GM12878 (cell line): ENCODE results near the gene NCKAP5. TPM values are rescaled to one million over a fixed set of nuclear protein-coding genes. Genes with fewer than 3 reads are reported as not detected.

Source experiments
- ATAC-seq: fragments of 200-7000 bp; cut with Tn5 transposase; 3 replicates; pipeline ENCODE4 v1.9.1; 2020; ENCODE audit warnings: mild to moderate bottlenecking, moderate library complexity
- BruUV-seq: library from RNA; stranded (reverse); fragments of 400-500 nt; replicated peaks from 2 replicates; lab custom pipeline; 2021; lab: Mats Ljungman, UMichigan
- CTCF ChIA-PET: fragments of 300-600 bp; sonication (Branson Sonifier 250); formaldehyde crosslinking; extraction: SDS; loops from one replicate; lab custom pipeline; 2021; ENCODE audit warnings: inconsistent platforms; lab: Yijun Ruan, JAX
- POLR2A ChIA-PET: fragments of 350-600 bp; formaldehyde crosslinking; extraction: SDS; loops from one replicate; lab custom pipeline; 2021; ENCODE audit warnings: inconsistent platforms; lab: Charles Lee
- RAD21 ChIA-PET: fragments of 300-600 bp; sonication (Branson Sonifier 250); formaldehyde crosslinking; loops from one replicate; lab custom pipeline; 2023; ENCODE audit warnings: antibody characterized with exemption; ENCODE audit not compliant: unreplicated experiment; lab: Charles Lee
- SMC1A ChIA-PET: fragments of 300-600 bp; sonication (Branson Sonifier 250); formaldehyde crosslinking; loops from one replicate; lab custom pipeline; 2023; ENCODE audit not compliant: unreplicated experiment, uncharacterized antibody; lab: Charles Lee
- DNase-seq: peaks from one replicate; pipeline ENCODE4 v3.0.0-alpha.2; 2011; ENCODE audit warnings: low read depth, low spot score
- FAIRE-seq: peaks from 3 replicates; lab custom pipeline; 2011; peaks lifted over from hg19 to GRCh38; lab: Jason Lieb, UNC
- H2AFZ ChIP-seq: 2 replicates; pipeline ENCODE4 v1.6.0; 2011; ENCODE audit warnings: low read depth, low read length, control low read depth; ENCODE audit not compliant: control insufficient read depth
- H3K27ac ChIP-seq: 2 replicates; pipeline ENCODE4 v1.5.1; 2011; ENCODE audit warnings: control low read depth; ENCODE audit not compliant: control insufficient read depth, insufficient read depth
- H3K27me3 ChIP-seq, 2 experiments: replicated peaks in 1 of 2; 2 replicates each; pipeline versions ENCODE4 v1.6.0 to v1.6.1; 2011; ENCODE audit warnings: low read length in 1 of 2; ENCODE audit not compliant: control insufficient read depth in 2 of 2, insufficient read depth in 2 of 2
- H3K36me3 ChIP-seq, 2 experiments: 2 replicates each; pipeline ENCODE4 v1.5.1; 2011; ENCODE audit warnings: low read length in 1 of 2; ENCODE audit not compliant: control insufficient read depth in 2 of 2, insufficient read depth in 2 of 2
- H3K4me1 ChIP-seq: 2 replicates; pipeline ENCODE4 v1.6.1; 2011; ENCODE audit warnings: mild to moderate bottlenecking, low read length, moderate library complexity, mixed read lengths; ENCODE audit not compliant: control insufficient read depth, insufficient read depth
- H3K4me2 ChIP-seq: 2 replicates; pipeline ENCODE4 v1.6.0; 2011; ENCODE audit warnings: control low read depth; ENCODE audit not compliant: control insufficient read depth, insufficient read depth
- H3K4me3 ChIP-seq: fragments of 200-600 bp; sonication (generic); 2 replicates; pipeline ENCODE4 v1.5.1; 2016
- H3K79me2 ChIP-seq: 2 replicates; pipeline ENCODE4 v1.6.0; 2011; ENCODE audit warnings: low read length; ENCODE audit not compliant: control insufficient read depth, insufficient read depth
- H3K9ac ChIP-seq: 2 replicates; pipeline ENCODE4 v1.8.0; 2011; ENCODE audit warnings: low read length, control low read depth, mixed read lengths; ENCODE audit not compliant: control insufficient read depth, insufficient read depth
- H3K9me3 ChIP-seq: replicated peaks from 3 replicates; pipeline ENCODE4 v1.5.1; 2011; ENCODE audit warnings: mild to moderate bottlenecking, low read length; ENCODE audit not compliant: control insufficient read depth, insufficient read depth
- H4K20me1 ChIP-seq: 2 replicates; pipeline ENCODE4 v1.6.0; 2011; ENCODE audit not compliant: control insufficient read depth, insufficient read depth
- E4F1 ChIP-seq: fragments of 450-650 bp; IDR thresholded peaks from 2 replicates; pipeline ENCODE4 v1.6.1; 2018; ENCODE audit warnings: borderline replicate concordance, mild to moderate bottlenecking; ENCODE audit not compliant: partially characterized antibody
- JUND ChIP-seq: IDR thresholded peaks from 2 replicates; pipeline ENCODE4 v1.6.1; 2012; ENCODE audit warnings: low read depth, mild to moderate bottlenecking, low read length, improper control_type of control experiment, moderate library complexity
- LARP7 ChIP-seq: fragments of 450-650 bp; IDR thresholded peaks from 2 replicates; pipeline ENCODE4 v1.6.1; 2017; ENCODE audit warnings: mild to moderate bottlenecking
- MYB ChIP-seq: fragments of 150-350 bp; IDR thresholded peaks from 2 replicates; pipeline ENCODE4 v1.6.1; 2014; ENCODE audit warnings: mild to moderate bottlenecking, low read depth, low read length, borderline replicate concordance
- NR2F1 ChIP-seq: fragments of 450-650 bp; conservative IDR thresholded peaks from 2 replicates; pipeline ENCODE4 v1.6.1; 2017; ENCODE audit warnings: mild to moderate bottlenecking
- POLR2A ChIP-seq: IDR thresholded peaks from 2 replicates; pipeline ENCODE4 v1.6.1; 2011; ENCODE audit warnings: low read depth, mild to moderate bottlenecking, low read length
- POLR2AphosphoS2 ChIP-seq: IDR thresholded peaks from 2 replicates; pipeline ENCODE4 v1.6.1; 2011; ENCODE audit warnings: low read depth, mild to moderate bottlenecking, low read length, improper control_type of control experiment, moderate library complexity
- RFX5 ChIP-seq: IDR thresholded peaks from 2 replicates; pipeline ENCODE4 v1.6.1; 2011; ENCODE audit warnings: low read depth, low read length, improper control_type of control experiment
- SMAD1 ChIP-seq: fragments of 450-650 bp; IDR thresholded peaks from 2 replicates; pipeline ENCODE4 v1.6.1; 2018; ENCODE audit warnings: mild to moderate bottlenecking, low read depth; ENCODE audit not compliant: partially characterized antibody
- SMC3 ChIP-seq: IDR thresholded peaks from 2 replicates; pipeline ENCODE4 v1.6.1; 2011; ENCODE audit warnings: low read length, improper control_type of control experiment, borderline replicate concordance
- SPI1 ChIP-seq: IDR thresholded peaks from 2 replicates; pipeline ENCODE4 v1.6.1; 2011; ENCODE audit warnings: low read depth, mild to moderate bottlenecking, low read length, moderate library complexity, borderline replicate concordance; ENCODE audit not compliant: insufficient read depth
- STAT3 ChIP-seq: IDR thresholded peaks from 2 replicates; pipeline ENCODE4 v1.6.1; 2011; ENCODE audit warnings: low read depth, low read length, improper control_type of control experiment
- SUPT20H ChIP-seq: IDR thresholded peaks from 2 replicates; pipeline ENCODE4 v1.6.1; 2011; ENCODE audit warnings: low read depth, mild to moderate bottlenecking, low read length, moderate library complexity, borderline replicate concordance; ENCODE audit not compliant: control insufficient read depth
- TCF7 ChIP-seq: IDR thresholded peaks from 2 replicates; pipeline ENCODE4 v1.6.1; 2014; ENCODE audit warnings: antibody characterized with exemption, borderline replicate concordance
- ZBTB4 ChIP-seq: fragments of 450-650 bp; formaldehyde crosslinking; IDR thresholded peaks from 2 replicates; pipeline ENCODE4 v1.4.0; 2022; ENCODE audit warnings: mild to moderate bottlenecking, moderate library complexity
- ZNF24 ChIP-seq: fragments of 450-650 bp; IDR thresholded peaks from 2 replicates; pipeline ENCODE4 v1.6.1; 2017; ENCODE audit warnings: antibody characterized with exemption, mild to moderate bottlenecking
- WGBS: methylation state at CpG from one replicate; pipeline ENCODE4 v1.1.6; 2016; ENCODE audit warnings: low lambda C conversion rate; ENCODE audit not compliant: insufficient replicate concordance, insufficient coverage; ENCODE audit errors: missing lambda C conversion rate; 5-methylcytosine and 5-hydroxymethylcytosine counted together
- in situ Hi-C: fragments of 300-500 bp; cut with MboI; formaldehyde crosslinking; loops from 9 replicates; pipeline ENCODE4 v1.14.3; 2018; ENCODE audit warnings: mixed read lengths
- intact Hi-C: fragments of 100-400 bp; cut with micrococcal nuclease; formaldehyde crosslinking; loops from one replicate; pipeline ENCODE4 v1.14.2; 2022; ENCODE audit not compliant: unreplicated experiment
- polyA plus RNA-seq, 11 experiments: library from polyadenylated mRNA; depleted of rRNA in 4 of 11; unstranded in 6 of 11; stranded (reverse) in 5 of 11; fragments of >200 nt; fragmentation: Nextera tagmentation in 4 of 11; fragmentation: Illumina TruSeq in 1 of 11; extraction: Ambion mirVana in 4 of 11; extraction: Trizol in 1 of 11; gene quantifications; 1 replicate in 1 of 11; 2 replicates in 10 of 11; pipeline versions ENCODE4 v1.2.1 to v1.2.3, GENCODE V29; 2011 to 2016; ENCODE audit warnings: inconsistent platforms in 2 of 11, missing spikeins in 2 of 11, low read depth in 1 of 11
- total RNA-seq, 4 experiments: library from RNA; depleted of rRNA in 3 of 4; stranded (reverse); fragments of >200 nt in 3 of 4; fragmentation: Illumina TruSeq in 1 of 4; extraction: Trizol in 1 of 4; gene quantifications; 2 replicates each; pipeline versions ENCODE4 v1.2.1 to v1.2.3, GENCODE V29; 2013 to 2021
- TF ChIP-seq, protein P1 (sequence below): IDR thresholded peaks from 2 replicates; pipeline ENCODE4 v1.6.1; 2011; ENCODE audit warnings: low read depth, mild to moderate bottlenecking, low read length, moderate library complexity, borderline replicate concordance; ENCODE audit errors: extremely low read depth

NCKAP5 gene
- total and polyA plus RNA-seq, 10 of the 15 experiments (the other 5 are each of a cell fraction or from before 2014, with no cell fraction given), result 0.06 to 0.44 (median 0.16) TPM

DNA sequence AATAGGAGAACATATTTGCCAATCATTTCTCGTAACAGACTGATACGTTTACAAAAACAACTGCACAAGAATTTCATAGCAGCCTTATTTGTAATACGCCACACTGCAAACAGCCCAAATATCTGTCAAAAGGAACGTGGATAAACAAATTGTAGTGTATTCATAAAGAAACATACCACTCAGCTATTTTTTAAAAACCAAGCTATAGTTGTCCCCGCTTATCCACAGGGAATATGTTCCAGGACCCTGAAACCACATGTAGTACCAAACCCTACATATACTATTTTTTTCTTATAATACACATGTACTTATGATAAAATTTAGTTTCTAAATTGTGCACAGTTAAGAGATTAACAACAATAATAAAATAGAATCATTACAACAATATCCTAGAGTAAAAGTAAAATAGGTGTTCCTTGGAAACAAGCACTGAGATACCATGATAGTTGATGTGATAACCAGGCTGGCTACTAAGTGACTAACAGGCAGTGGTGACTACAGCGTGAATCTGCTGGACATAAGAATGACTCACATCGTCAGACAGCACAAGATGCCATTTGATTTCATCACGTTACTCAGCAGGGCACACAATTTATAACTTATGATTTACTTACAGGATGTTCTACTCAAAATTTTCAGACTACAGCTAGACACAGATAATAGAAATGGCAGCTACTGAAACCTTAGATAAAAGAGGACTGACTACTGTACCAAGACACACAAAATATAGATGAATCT, 367.4 kb downstream of the NCKAP5 start:
- no peaks in the 10 kb centered on the region for H3K9me3 ChIP-seq
- no peak overlapping the region for H3K4me2 ChIP-seq
- no peaks in the 10 kb centered on the region for H3K4me1 ChIP-seq
- no peaks in the 10 kb centered on the region for H3K79me2 ChIP-seq
- ChIA-PET RAD21 (no interaction called here), POLR2A (no interaction called here), SMC1A (no interaction called here), CTCF (interaction anchor here (1.0 kb wide), 1 partner anchor 14 kb away, joined by 3 read pairs; no protein-coding TSS in a partner anchor)
- no TSS peak for BruUV-seq
- no peaks in the 10 kb centered on the region for H3K36me3 ChIP-seq
- no peak for FAIRE-seq
- H3K9ac ChIP-seq, result no peak overlapping the region
- H2AFZ ChIP-seq, result no peak overlapping the region
- no peak for DNase-seq
- in situ Hi-C loops, result no loop called here
- no peak overlapping the region for H3K4me3 ChIP-seq
- no peaks in the 10 kb centered on the region for H3K27me3 ChIP-seq
- 18% methylated on average over 8 of the region's 8 CpGs for WGBS
- no peak for ATAC-seq
- H3K27ac ChIP-seq, result no peak overlapping the region
- intact Hi-C loops, result no loop called here
- H4K20me1 ChIP-seq, result no peaks in the 10 kb centered on the region
- TF ChIP-seq, protein P1, sequence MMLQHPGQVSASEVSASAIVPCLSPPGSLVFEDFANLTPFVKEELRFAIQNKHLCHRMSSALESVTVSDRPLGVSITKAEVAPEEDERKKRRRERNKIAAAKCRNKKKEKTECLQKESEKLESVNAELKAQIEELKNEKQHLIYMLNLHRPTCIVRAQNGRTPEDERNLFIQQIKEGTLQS, result no peak
- TF ChIP-seq SPI1, result no peak
- no peak for TF ChIP-seq ZBTB4 (CRISPR knock-in tag)
- TF ChIP-seq SMC3, result no peak
- TF ChIP-seq SMAD1, result no peak
- no peak for TF ChIP-seq NR2F1
- TF ChIP-seq POLR2AphosphoS2, result no peak
- TF ChIP-seq RFX5, result no peak
- TF ChIP-seq MYB, result no peak
- TF ChIP-seq LARP7, result no peak
- no peak for TF ChIP-seq JUND
- no peak for TF ChIP-seq TCF7
- TF ChIP-seq STAT3, result no peak
- no peak for TF ChIP-seq SUPT20H
- no peak for TF ChIP-seq ZNF24
- TF ChIP-seq POLR2A, result no peak
- no peak for TF ChIP-seq E4F1
